GM15510 (cell line): ENCODE measurements around the gene KIF5A.
A peak's percentile ranks its signal among the peaks of the same experiment; 100 is the strongest.

Experiments used
- POLR2A ChIP-seq: IDR thresholded peaks from 3 replicates; pipeline ENCODE4 v1.6.1; 2011; ENCODE audit warnings: borderline replicate concordance; ENCODE audit not compliant: insufficient read length; ENCODE audit errors: extremely low read depth

Gene KIF5A

DNA sequence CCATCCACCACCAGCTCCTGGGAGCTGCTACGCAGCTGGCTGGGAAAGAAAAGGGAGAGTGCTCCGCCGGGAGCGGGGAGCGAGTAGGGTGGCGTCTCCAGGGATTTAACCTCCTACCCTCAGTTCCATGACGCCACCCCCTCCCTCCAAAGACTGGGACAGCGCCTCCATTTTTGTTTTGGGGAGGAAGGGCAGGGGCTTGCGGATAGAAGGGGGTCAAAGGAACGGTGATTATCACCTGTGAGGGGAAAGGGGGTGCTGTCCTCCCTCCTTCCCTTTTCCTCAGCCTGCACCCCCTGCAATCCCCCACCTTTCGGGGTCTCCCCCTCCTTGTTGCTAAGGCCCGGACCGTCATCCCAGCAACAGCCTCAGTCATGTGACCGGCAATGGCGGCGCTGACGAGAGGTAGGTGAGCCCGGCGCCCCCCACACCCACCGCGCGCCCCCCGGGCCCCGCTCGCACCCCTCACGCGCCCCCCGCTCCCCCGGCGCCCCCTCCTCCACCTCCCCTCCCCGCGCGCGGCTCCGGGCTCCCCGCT lies 54.7 kb downstream of the KIF5A start, which contains the start of gene DTX3:
TSS of gene DTX3 (plus strand) at position 371 of the 538 bp plus-strand sequence. CDS start 1,694 bp downstream, outside the sequence.
- TF ChIP-seq POLR2A: peak; percentile 28

- peak; percentile 21 for TF ChIP-seq POLR2A
These were observed 55.4 kb downstream of the KIF5A start for GRCh38 chr12:57604992-57605810.

GRCh38 chr12:57605811-57606311 lies 56.0 kb downstream of the KIF5A start:
- TF ChIP-seq POLR2A: no peak

- no peak for TF ChIP-seq POLR2A
These were observed 56.6 kb downstream of the KIF5A start for GRCh38 chr12:57606399-57606798.

DNA sequence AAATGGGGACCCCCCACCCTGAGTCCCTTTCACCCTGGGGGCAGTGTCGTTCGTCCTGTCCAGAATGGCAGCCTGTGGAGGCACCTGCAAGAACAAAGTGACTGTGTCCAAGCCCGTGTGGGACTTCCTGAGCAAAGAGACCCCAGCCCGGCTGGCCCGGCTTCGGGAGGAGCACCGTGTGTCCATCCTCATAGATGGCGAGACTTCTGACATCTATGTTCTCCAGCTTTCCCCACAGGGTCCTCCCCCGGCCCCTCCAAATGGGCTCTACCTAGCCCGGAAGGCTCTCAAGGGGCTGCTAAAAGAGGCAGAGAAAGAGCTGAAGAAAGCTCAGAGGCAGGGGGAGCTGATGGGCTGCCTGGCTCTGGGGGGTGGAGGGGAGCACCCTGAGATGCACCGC lies 57.0 kb downstream of the KIF5A start:
- TF ChIP-seq POLR2A: no peak

- TF ChIP-seq POLR2A: no peak
These were observed 58.3 kb downstream of the KIF5A start for GRCh38 chr12:57607958-57608663.

DNA sequence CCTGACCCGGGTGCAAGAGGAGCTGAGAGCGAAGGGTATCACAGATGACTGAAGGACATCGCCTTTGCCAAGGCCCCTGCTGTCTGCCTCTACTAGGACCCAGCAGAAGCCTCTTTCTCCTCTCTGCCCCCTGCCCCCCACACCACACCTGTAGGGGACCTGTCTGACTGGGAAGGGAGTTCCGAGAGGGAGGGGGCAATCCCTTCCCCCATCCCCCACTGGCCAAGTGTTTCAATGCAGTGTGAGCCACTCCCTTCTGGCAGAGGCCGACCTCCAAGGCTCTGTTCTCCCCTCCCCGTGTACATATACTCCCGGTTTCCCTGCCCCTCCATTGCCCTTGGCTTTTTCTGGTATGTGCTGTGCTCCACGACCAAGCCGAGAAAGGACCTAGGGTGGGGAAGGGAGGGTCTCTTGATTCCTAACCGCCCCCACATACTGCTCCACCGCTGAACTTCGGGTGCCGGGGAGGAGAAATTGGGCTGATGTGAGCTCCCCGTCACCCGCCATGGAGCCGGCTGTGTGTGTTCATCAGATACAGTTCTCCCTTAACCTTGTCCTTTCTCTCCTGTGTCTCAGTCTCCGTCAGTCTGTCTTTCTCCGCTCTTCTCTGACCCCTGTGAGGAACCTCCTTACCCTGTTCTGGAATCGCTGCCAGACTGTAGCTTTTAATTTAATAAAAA lies 59.4 kb downstream of the KIF5A start:
- TF ChIP-seq POLR2A: no peak

- no peak for TF ChIP-seq POLR2A
These were observed 60.1 kb downstream of the KIF5A start for GRCh38 chr12:57609781-57610553.

DNA sequence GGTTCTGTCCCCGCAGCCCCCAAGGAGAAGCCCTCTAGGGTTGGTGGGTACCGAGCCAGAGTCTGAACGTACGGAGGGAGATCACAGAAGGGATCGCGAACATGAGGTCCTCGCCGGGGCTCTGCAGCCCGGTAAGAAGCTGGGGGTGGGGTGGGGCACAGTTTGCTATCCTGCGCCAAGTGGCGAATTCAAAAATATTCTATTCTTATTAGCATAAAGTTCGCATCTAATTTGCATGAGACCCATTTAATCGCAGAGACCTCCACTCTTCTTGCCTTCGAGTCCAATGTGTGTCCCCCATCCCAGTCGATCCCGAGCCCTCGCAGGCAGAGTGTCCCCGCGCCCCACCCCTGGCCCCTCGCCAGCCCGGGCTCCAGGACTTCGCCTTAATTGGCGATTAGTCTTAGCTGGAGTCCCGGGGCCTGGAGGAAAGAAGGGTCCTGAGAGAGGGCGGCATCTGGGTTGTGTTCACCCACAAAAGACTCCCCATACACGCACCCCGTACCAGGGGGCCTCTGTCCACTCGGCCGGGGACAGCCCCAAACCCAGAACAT lies 60.8 kb downstream of the KIF5A start:
- no peak for TF ChIP-seq POLR2A

- TF ChIP-seq POLR2A: peak; percentile 52
These were observed 61.4 kb downstream of the KIF5A start, which contains the start of gene ARHGEF25 for GRCh38 chr12:57611108-57611826. ARHGEF25 (plus strand) TSS chr12:57611435; CDS start chr12:57611895, 460 bp downstream.

GRCh38 chr12:57611827-57612710 lies 62.2 kb downstream of the KIF5A start:
- no peak for TF ChIP-seq POLR2A

- no peak for TF ChIP-seq POLR2A
These were observed 63.0 kb downstream of the KIF5A start for GRCh38 chr12:57612711-57613426.
